GM12864 (cell line): Measurements from ENCODE around the gene S1PR1.

Experiments used
- DNase-seq: peaks from one replicate; pipeline ENCODE4 v3.0.0-alpha.2; 2011; ENCODE audit warnings: low read depth
- H3K4me3 ChIP-seq: 2 replicates; pipeline ENCODE4 v1.5.1; 2011; ENCODE audit warnings: mild to moderate bottlenecking, low read depth, low read length, control low read depth
- TF ChIP-seq, protein P1 (sequence below): IDR thresholded peaks from 2 replicates; pipeline ENCODE4 v1.5.1; 2011; ENCODE audit warnings: low read depth, mild to moderate bottlenecking, moderate library complexity, low read length, control low read depth, inconsistent platforms; ENCODE audit errors: missing control alignments

The S1PR1 gene

DNA sequence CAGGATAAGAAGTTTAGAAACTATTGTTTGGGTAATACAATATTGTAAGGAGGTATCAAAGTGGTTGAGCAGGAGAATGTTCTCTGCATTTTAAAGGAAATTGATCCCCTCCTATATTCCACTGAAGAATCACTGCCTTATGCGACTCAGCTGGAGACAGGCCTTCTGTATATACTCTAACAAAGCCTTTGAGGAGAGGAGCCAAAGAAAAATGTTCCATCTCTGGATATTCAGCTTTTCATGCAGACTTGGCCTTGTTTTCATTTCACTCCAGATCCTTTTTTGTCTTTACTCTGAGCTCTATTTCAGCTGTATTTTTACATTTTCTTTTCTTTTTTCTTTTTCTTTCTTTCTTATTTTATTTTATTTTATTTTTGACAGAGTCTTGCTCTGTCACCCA is 42.1 kb upstream of the S1PR1 start:
- DNase-seq = no peak
- TF ChIP-seq, protein P1, sequence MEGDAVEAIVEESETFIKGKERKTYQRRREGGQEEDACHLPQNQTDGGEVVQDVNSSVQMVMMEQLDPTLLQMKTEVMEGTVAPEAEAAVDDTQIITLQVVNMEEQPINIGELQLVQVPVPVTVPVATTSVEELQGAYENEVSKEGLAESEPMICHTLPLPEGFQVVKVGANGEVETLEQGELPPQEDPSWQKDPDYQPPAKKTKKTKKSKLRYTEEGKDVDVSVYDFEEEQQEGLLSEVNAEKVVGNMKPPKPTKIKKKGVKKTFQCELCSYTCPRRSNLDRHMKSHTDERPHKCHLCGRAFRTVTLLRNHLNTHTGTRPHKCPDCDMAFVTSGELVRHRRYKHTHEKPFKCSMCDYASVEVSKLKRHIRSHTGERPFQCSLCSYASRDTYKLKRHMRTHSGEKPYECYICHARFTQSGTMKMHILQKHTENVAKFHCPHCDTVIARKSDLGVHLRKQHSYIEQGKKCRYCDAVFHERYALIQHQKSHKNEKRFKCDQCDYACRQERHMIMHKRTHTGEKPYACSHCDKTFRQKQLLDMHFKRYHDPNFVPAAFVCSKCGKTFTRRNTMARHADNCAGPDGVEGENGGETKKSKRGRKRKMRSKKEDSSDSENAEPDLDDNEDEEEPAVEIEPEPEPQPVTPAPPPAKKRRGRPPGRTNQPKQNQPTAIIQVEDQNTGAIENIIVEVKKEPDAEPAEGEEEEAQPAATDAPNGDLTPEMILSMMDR = no peak
- H3K4me3 ChIP-seq = no peak overlapping the region

DNA sequence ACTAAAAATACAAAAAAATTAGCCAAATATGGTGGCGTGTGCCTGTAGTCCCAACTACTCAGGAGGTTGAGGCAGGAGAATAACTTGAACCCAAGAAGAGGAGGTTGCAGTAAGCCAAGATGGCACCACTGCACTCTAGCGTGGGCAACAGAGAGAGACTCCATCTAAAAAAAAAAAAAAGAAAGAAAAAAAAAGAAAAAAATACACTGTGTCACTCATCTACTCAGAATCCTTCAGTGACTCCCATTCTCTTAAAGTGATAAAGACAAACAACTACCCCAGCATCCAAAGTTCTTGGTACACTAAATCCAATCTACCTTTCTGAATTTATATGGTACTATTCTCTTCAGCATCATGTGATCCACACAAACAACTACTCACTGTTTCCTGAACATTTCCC is 40.2 kb upstream of the S1PR1 start:
- no peak for DNase-seq
- no peak overlapping the region for H3K4me3 ChIP-seq
- TF ChIP-seq, protein P1 = no peak

DNA sequence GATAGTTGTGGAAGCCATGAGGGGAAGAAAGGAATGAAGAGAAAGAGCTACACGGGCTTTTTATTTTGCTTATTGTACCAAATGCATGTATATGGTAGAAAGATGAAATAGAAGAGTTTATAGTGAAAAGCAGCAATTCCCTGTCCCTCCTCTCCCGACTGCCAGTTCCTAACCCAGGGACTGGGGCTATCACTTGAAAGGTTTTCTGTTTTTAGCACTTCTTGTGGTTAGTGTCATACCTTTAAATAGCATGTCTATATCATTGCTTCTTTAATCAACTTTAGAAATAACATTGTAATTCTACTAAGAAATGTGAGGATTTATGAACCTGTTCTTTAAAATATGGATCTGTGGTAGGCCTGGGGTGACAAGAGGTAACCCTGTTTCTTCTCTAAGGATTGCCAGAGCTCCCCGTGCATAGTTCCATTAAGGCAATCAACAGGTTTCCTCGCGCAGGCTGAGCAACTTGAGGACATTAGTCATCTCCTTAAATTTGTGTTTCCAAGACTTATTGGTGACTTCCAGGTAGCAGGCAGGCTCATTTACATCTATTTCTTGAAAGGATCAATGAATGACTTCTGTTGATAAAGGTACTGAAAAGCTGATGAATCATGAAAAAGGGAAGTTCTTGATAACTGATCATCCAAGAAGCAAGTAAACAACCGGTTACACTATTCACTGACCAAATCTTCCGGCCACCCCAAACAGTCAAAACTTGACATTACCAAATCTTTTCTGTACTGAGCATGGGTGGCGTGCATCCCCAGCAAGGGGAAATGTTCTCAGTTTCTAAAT is 37.8 kb upstream of the S1PR1 start:
- H3K4me3 ChIP-seq = no peak overlapping the region
- peak; percentile 74 for DNase-seq
- TF ChIP-seq, protein P1 = no peak

DNA sequence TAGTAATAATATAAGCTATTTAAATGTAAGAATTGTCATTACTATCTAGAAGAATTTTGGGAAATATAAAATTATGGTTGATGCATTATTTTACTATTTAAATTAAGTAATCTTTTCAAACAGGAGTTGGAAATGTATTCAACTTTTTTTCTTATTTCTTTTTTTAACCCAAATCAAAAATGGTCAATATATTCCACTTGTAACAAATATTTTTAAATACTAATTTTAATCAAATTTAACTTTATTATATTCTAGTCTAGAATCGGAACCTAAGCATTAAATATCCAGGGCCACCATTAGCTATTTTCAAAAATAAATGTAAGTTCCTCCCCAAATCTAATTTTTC is 37.2 kb upstream of the S1PR1 start:
- TF ChIP-seq, protein P1 = no peak
- H3K4me3 ChIP-seq = no peak overlapping the region
- no peak for DNase-seq

DNA sequence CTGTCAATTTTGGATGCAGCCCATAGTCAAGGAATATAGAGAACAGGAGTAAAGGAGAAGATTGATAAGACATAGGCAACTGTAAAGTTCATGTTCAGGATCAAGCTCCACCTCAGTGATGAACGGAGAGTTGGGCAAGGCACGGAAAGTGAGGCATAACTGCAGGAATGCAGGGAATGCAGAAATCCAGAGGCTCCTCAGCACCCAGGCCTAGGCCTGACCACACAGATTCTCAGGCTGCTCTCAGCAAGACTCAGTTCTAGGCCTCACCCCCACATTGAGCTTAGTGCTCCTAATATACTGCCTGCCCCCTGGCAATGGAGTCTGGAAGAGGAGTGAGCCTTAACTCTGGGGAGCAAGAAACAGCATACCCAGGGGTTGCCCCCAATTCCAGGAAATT is 36.3 kb upstream of the S1PR1 start:
- DNase-seq = no peak
- TF ChIP-seq, protein P1 = no peak
- H3K4me3 ChIP-seq = no peak overlapping the region

DNA sequence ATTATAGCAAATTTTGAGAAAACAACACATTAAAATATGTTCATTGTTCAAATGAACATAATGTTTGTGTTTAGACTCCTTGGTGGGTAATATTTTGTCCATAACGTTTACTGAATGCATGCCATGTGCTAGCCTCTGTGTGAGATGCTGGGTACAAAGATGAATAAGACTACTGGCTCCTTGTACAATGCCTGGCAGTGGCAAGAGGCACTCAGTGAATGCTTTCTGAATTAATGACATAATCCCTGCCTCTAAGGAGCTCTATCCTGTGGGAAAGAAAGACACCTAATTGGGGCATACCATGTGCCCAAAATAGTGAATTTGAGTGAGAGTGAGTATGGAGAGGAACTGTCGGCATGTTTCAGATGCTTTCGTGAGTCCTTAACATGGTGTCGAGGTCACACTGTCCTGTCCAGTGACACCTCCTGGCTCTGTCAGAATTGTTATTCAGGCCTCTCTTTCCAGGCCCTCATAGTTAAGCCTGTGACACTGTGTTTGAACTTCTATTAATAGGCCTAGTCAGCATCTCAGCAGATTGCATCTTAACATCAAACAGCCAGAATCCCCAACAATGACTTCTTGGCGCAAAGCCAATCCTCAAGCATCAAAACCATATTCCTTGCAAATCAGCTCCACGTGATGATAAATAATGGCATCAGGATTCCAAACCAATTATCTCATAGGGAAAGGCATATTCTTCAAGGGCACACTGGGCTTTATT is 32.8 kb upstream of the S1PR1 start:
- H3K4me3 ChIP-seq = no peak overlapping the region

More for the DNA sequence above, 32.8 kb upstream of the S1PR1 start:
- TF ChIP-seq, protein P1 = no peak
- DNase-seq = no peak
